Measurements from ENCODE around the gene LHX4. TPM values are rescaled to one million over a fixed set of nuclear protein-coding genes. Genes with fewer than 3 reads are reported as not detected.

The LHX4 gene
- total and polyA plus RNA-seq, 8 donors = 0.03 to 4.8 (median 4.1) TPM

DNA sequence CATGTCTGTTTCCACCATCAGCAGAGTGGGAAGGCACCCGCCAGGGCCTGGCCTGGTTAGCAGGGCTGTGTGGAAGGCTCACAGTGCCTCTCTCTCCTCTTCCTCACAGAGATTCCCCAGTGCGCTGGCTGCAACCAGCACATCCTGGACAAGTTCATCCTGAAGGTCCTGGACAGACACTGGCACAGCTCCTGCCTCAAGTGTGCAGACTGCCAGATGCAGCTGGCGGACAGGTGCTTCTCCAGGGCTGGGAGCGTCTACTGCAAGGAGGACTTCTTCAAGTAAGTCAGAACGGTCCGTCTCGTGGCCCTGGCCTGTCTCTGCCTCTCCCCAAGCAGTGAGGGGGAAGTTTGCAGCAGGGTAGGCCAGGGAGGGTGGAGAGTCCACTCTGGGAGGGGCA is 18.1 kb downstream of the LHX4 start:
- H3K27ac ChIP-seq = no peak overlapping the region
- DNase-seq = no peak
- no peaks in the 10 kb centered on the region for H3K9me3 ChIP-seq
- no peaks in the 10 kb centered on the region for H3K36me3 ChIP-seq
- no peak for ATAC-seq
- intact Hi-C loops (cut with DNase I) = no loop called here
- peaks cover 0 to 48% of the 10 kb centered on the region in 2 donors for H3K27me3 ChIP-seq
- peaks cover 0 to 3% of the 10 kb centered on the region in 2 donors for H3K4me1 ChIP-seq
- H3K4me3 ChIP-seq = no peak overlapping the region
- TF ChIP-seq, protein P1, sequence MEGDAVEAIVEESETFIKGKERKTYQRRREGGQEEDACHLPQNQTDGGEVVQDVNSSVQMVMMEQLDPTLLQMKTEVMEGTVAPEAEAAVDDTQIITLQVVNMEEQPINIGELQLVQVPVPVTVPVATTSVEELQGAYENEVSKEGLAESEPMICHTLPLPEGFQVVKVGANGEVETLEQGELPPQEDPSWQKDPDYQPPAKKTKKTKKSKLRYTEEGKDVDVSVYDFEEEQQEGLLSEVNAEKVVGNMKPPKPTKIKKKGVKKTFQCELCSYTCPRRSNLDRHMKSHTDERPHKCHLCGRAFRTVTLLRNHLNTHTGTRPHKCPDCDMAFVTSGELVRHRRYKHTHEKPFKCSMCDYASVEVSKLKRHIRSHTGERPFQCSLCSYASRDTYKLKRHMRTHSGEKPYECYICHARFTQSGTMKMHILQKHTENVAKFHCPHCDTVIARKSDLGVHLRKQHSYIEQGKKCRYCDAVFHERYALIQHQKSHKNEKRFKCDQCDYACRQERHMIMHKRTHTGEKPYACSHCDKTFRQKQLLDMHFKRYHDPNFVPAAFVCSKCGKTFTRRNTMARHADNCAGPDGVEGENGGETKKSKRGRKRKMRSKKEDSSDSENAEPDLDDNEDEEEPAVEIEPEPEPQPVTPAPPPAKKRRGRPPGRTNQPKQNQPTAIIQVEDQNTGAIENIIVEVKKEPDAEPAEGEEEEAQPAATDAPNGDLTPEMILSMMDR (IDR thresholded peaks at IDR 0.05) = no peak

DNA sequence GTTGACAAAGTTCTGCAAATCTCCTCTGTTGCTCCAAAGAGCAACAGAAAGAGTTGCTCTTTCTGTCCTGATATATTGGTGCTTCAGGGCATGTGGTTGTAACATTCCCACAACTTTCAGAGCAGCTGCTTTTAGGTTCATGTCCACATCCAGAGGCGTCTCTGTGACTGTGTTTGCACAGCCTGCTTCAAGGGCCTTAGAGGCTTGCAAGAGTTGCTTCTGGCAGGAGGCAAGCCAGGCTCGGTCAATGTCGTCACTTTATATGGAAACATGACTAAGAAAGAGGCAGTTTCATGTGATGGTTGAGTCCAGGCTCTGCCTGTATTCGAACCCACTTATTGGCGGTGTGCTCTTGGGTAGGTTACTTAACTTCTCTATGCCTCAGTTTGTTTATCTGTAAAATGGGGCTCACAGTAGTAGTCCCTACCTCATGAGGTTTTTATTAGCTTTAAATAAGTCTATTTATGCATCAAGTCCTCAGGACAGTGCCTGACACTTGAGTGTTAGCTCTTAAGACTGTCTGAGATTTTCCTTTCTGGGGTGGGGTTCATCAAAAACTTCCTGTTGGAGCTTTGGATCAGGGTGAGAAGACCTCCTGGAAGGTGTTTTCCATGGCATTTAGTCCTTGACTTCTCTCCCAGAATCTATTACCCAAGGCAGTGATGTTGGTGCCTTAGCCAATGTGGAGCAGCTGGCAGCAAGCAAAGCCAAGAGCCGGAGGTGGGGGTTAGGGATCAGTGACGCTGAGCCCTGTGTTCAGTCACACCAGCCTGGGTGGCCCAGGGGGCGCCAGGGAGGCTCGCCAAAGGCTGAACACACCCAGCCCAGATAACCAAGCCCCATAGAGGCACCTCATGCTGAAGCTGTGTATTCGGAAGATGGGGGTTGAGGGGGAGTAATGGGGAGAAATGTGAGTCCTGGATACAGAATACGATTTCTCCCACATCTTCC is 18.9 kb downstream of the LHX4 start:
- DNase-seq (peak in 1 of 4 donors; percentile 43), ATAC-seq (peak; percentile 87)
- Histone ChIP-seq H3K4me3 (no peak overlapping the region), H3K36me3 (no peaks in the 10 kb centered on the region), H3K9me3 (no peaks in the 10 kb centered on the region), H3K4me1 (peaks cover 0 to 3% of the 10 kb centered on the region in 2 donors), H3K27me3 (peaks cover 0 to 48% of the 10 kb centered on the region in 2 donors), H3K27ac (no peak overlapping the region)
- TF ChIP-seq, protein P1 (IDR thresholded peaks at IDR 0.05) = no peak
- intact Hi-C loops (cut with DNase I) = no loop called here

DNA sequence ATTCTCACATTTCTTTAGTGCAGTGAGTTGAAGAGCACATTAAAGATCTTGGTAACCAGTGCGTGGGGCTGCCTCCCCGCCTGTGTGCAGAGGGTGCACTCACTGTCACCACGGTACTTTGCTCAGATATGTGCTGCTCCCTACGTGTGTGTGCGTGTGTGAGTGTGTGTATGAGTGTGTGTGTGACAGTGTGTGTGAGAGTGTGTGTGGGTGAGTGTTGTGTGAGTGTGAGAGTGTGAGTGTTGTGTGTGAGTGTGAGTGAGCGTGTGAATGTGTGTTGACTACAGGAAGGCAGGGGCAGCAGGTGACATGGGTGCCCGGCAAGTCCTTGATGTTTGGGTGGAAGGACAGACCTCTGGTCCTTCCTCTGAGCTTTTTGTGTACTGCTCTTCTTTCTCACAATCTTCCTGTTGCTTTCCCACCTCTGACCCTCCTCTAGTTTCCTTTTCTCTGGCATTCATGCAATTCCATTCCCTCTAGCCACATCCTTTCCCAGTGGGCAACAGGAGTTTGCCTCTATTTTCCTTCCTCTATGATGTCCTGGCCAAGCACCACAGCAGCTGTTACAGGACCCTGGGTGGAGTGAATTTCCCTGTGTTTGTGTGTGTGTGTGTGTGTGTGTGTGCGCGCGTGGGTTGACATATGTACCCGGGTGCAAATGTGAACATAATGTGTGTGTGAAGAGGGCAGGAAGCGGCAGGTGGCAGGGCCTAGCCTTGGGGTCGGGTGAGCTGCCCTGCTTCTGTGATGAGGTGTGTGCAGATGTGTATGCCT is 19.8 kb downstream of the LHX4 start:
- TF ChIP-seq, protein P1 (IDR thresholded peaks at IDR 0.05) = no peak
- DNase-seq (peak in 1 of 4 donors; percentile 1), ATAC-seq (no peak)
- Histone ChIP-seq H3K4me1 (peaks cover 0 to 3% of the 10 kb centered on the region in 2 donors), H3K9me3 (no peaks in the 10 kb centered on the region), H3K27ac (no peak overlapping the region), H3K27me3 (peaks cover 0 to 48% of the 10 kb centered on the region in 2 donors), H3K36me3 (no peaks in the 10 kb centered on the region), H3K4me3 (no peak overlapping the region)
- intact Hi-C loops (cut with DNase I) = loop anchor here in 1 of 2 donors (5.0 kb wide), 1 partner anchor 232 kb away; no protein-coding TSS in a partner anchor

DNA sequence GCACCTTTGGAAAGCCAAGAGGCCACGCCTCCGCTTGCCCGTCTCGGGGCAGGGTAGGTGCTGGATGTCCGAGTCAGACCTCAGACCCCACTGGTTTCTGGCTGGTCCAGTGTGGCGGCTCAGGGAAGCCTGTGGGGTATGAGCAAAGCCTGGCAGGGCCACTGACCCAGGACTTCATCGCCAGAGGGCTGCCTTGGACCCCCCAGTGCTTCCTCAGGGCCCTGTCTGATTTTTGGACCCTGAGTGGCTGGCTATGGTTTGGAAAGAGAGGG is 20.4 kb downstream of the LHX4 start:
- DNase-seq (peak in 1 of 4 donors; percentile 19), ATAC-seq (no peak)
- no peak overlapping the region for H3K27ac ChIP-seq
- H3K27me3 ChIP-seq = peaks cover 0 to 48% of the 10 kb centered on the region in 2 donors
- H3K4me3 ChIP-seq = no peak overlapping the region
- H3K9me3 ChIP-seq = no peaks in the 10 kb centered on the region
- intact Hi-C loops (cut with DNase I) = loop anchor here in 1 of 2 donors (5.0 kb wide), 1 partner anchor 232 kb away; no protein-coding TSS in a partner anchor
- H3K4me1 ChIP-seq = peaks cover 0 to 3% of the 10 kb centered on the region in 2 donors
- no peaks in the 10 kb centered on the region for H3K36me3 ChIP-seq
- TF ChIP-seq, protein P1 (IDR thresholded peaks at IDR 0.05) = no peak
